ENCODE data around the gene BRF1.

Gene BRF1

GRCh38 chr14:105219043-105219612 is 81.7 kb downstream of the BRF1 start:
- Histone ChIP-seq H3K4me3 (ENCODE audit: low read length) (no peak overlapping the region), H3K9me3 (ENCODE audit: control insufficient read depth, insufficient read depth, low read length) (no peaks in the 10 kb centered on the region; the same call in 1 of the 2 replicates), H3K79me2 (ENCODE audit: control insufficient read depth, low read length) (no peaks in the 10 kb centered on the region), H3F3A (ENCODE audit: control insufficient read depth, insufficient read depth) (no peaks in the 10 kb centered on the region; the same call in 1 of the 2 replicates), H3K27ac (ENCODE audit: low read depth, low read length) (no peak overlapping the region), H3K36me3 (ENCODE audit: control insufficient read depth, low read length) (peaks cover 6% of the 10 kb centered on the region; the same call in 1 of the 2 replicates), H3K4me1 (ENCODE audit: control insufficient read depth, low read length) (no peaks in the 10 kb centered on the region), H3K9me2 (replicated peaks; ENCODE audit: control insufficient read depth, low read length) (no peaks in the 10 kb centered on the region), H3K27me3 (ENCODE audit: control insufficient read depth, low read length) (no peaks in the 10 kb centered on the region), H4K20me1 (ENCODE audit: control insufficient read depth, insufficient read depth, low read depth, low read length) (no peaks in the 10 kb centered on the region), H3K4me2 (ENCODE audit: low read length) (no peak overlapping the region)
- no peak for TF ChIP-seq EZH2phosphoT487 (IDR thresholded peaks at IDR 0.05; ENCODE audit: borderline replicate concordance, low read length)
- TF ChIP-seq, protein P1, sequence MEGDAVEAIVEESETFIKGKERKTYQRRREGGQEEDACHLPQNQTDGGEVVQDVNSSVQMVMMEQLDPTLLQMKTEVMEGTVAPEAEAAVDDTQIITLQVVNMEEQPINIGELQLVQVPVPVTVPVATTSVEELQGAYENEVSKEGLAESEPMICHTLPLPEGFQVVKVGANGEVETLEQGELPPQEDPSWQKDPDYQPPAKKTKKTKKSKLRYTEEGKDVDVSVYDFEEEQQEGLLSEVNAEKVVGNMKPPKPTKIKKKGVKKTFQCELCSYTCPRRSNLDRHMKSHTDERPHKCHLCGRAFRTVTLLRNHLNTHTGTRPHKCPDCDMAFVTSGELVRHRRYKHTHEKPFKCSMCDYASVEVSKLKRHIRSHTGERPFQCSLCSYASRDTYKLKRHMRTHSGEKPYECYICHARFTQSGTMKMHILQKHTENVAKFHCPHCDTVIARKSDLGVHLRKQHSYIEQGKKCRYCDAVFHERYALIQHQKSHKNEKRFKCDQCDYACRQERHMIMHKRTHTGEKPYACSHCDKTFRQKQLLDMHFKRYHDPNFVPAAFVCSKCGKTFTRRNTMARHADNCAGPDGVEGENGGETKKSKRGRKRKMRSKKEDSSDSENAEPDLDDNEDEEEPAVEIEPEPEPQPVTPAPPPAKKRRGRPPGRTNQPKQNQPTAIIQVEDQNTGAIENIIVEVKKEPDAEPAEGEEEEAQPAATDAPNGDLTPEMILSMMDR (IDR thresholded peaks at IDR 0.05; ENCODE audit: low read depth, low read length, poor library complexity, severe bottlenecking) = no peak

DNA sequence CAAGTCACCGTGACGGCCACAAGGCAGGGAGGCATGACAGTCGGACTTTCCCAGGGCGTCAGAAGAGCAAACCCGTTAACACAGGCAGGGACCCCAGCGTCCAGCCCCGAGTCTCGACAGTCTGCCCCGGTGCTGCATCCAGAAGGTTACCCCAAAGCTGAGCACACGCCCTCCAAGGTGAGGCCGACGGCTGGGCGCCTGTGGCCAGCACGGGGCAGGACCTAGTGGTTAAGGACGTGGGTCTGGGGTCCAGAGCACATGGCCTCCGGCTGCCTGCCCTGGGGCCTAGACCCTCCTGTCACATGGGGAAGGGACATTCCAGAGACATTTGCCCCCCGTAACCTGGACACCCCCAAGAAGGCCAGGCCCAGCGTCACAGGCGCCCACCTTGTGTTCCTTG is 82.2 kb downstream of the BRF1 start:
- Histone ChIP-seq H3K36me3 (ENCODE audit: control insufficient read depth, low read length) (peaks cover 6% of the 10 kb centered on the region; the same call in 1 of the 2 replicates), H3K4me3 (ENCODE audit: low read length) (no peak overlapping the region), H3K9me3 (ENCODE audit: control insufficient read depth, insufficient read depth, low read length) (no peaks in the 10 kb centered on the region; the same call in 1 of the 2 replicates), H4K20me1 (ENCODE audit: control insufficient read depth, insufficient read depth, low read depth, low read length) (no peaks in the 10 kb centered on the region), H3F3A (ENCODE audit: control insufficient read depth, insufficient read depth) (no peaks in the 10 kb centered on the region; the same call in 1 of the 2 replicates), H3K9me2 (replicated peaks; ENCODE audit: control insufficient read depth, low read length) (no peaks in the 10 kb centered on the region), H3K4me1 (ENCODE audit: control insufficient read depth, low read length) (no peaks in the 10 kb centered on the region), H3K4me2 (ENCODE audit: low read length) (no peak overlapping the region), H3K27me3 (ENCODE audit: control insufficient read depth, low read length) (no peaks in the 10 kb centered on the region), H3K27ac (ENCODE audit: low read depth, low read length) (no peak overlapping the region), H3K79me2 (ENCODE audit: control insufficient read depth, low read length) (no peaks in the 10 kb centered on the region)
- TF ChIP-seq EZH2phosphoT487 (IDR thresholded peaks at IDR 0.05; ENCODE audit: borderline replicate concordance, low read length) = no peak
- TF ChIP-seq, protein P1 (IDR thresholded peaks at IDR 0.05; ENCODE audit: low read depth, low read length, poor library complexity, severe bottlenecking) = no peak

- H4K20me1 ChIP-seq (ENCODE audit: control insufficient read depth, insufficient read depth, low read depth, low read length) = no peaks in the 10 kb centered on the region
- TF ChIP-seq, protein P1 (IDR thresholded peaks at IDR 0.05; ENCODE audit: low read depth, low read length, poor library complexity, severe bottlenecking) = no peak
- TF ChIP-seq EZH2phosphoT487 (IDR thresholded peaks at IDR 0.05; ENCODE audit: borderline replicate concordance, low read length) = no peak
- no peak overlapping the region for H3K4me3 ChIP-seq (ENCODE audit: low read length)
- H3K4me1 ChIP-seq (ENCODE audit: control insufficient read depth, low read length) = no peaks in the 10 kb centered on the region
- no peaks in the 10 kb centered on the region; the same call in 1 of the 2 replicates for H3F3A ChIP-seq (ENCODE audit: control insufficient read depth, insufficient read depth)
- no peaks in the 10 kb centered on the region for H3K9me2 ChIP-seq (replicated peaks; ENCODE audit: control insufficient read depth, low read length)
- peaks cover 2% of the 10 kb centered on the region; the same call in 1 of the 2 replicates for H3K36me3 ChIP-seq (ENCODE audit: control insufficient read depth, low read length)
- H3K27me3 ChIP-seq (ENCODE audit: control insufficient read depth, low read length) = no peaks in the 10 kb centered on the region
- no peaks in the 10 kb centered on the region for H3K79me2 ChIP-seq (ENCODE audit: control insufficient read depth, low read length)
- H3K9me3 ChIP-seq (ENCODE audit: control insufficient read depth, insufficient read depth, low read length) = no peaks in the 10 kb centered on the region; the same call in 1 of the 2 replicates
- H3K4me2 ChIP-seq (ENCODE audit: low read length) = no peak overlapping the region
- H3K27ac ChIP-seq (ENCODE audit: low read depth, low read length) = no peak overlapping the region
These were observed 83.0 kb downstream of the BRF1 start for GRCh38 chr14:105217774-105218173.

All from DOHH2 (cell line).